Lung (tissue), 12 donors: ENCODE measurements around the gene POLQ. TPM values are rescaled to one million over a fixed set of nuclear protein-coding genes. Genes with fewer than 3 reads are reported as not detected.

Experiments
- ATAC-seq: fragments of 200-7000 bp; cut with Tn5 transposase; one replicate; pipeline ENCODE4 v1.9.1; 2020; ENCODE audit warnings: moderate number of reproducible peaks; ENCODE audit not compliant: insufficient read depth, low FRiP score
- DNase-seq, 3 donors: peaks; one replicate each; pipeline ENCODE4 v3.0.0-alpha.2; 2013 to 2017
- H3K27ac ChIP-seq, 2 donors: one replicate each; pipeline ENCODE4 v1.5.1; 2013; ENCODE audit warnings: mild to moderate bottlenecking in 2 of 2, moderate library complexity in 2 of 2, control low read depth in 1 of 2, inconsistent platforms in 1 of 2, low read depth in 1 of 2, low read length in 1 of 2
- H3K27me3 ChIP-seq, 3 donors: one replicate each; pipeline ENCODE4 v1.5.1; 2013; ENCODE audit warnings: low read length in 2 of 3; ENCODE audit not compliant: control insufficient read depth in 3 of 3, insufficient read depth in 3 of 3
- H3K36me3 ChIP-seq, 4 donors: one replicate each; pipeline ENCODE4 v1.5.1; 2013; ENCODE audit warnings: low read length in 4 of 4, mild to moderate bottlenecking in 1 of 4, moderate library complexity in 1 of 4; ENCODE audit not compliant: control insufficient read depth in 4 of 4, insufficient read depth in 4 of 4
- H3K4me1 ChIP-seq, 5 donors: one replicate each; pipeline ENCODE4 v1.5.1; 2013; ENCODE audit warnings: low read length in 5 of 5, mild to moderate bottlenecking in 2 of 5, moderate library complexity in 1 of 5; ENCODE audit not compliant: control insufficient read depth in 5 of 5, insufficient read depth in 5 of 5
- H3K4me3 ChIP-seq: one replicate; pipeline ENCODE4 v1.5.1; 2013; ENCODE audit warnings: mild to moderate bottlenecking, control low read depth, moderate library complexity
- H3K9ac ChIP-seq, 2 donors: one replicate each; pipeline ENCODE4 v1.5.1; 2013; ENCODE audit warnings: low read length in 2 of 2, control low read depth in 1 of 2; ENCODE audit not compliant: insufficient read depth in 1 of 2
- H3K9me3 ChIP-seq, 4 donors: one replicate each; pipeline ENCODE4 v1.5.1; 2013; ENCODE audit warnings: low read length in 3 of 4, mild to moderate bottlenecking in 1 of 4, moderate library complexity in 1 of 4; ENCODE audit not compliant: control insufficient read depth in 4 of 4, insufficient read depth in 3 of 4
- WGBS, 2 donors: extraction: QIAGEN DNeasy Blood & Tissue Kit; methylation state at CpG; one replicate each; pipeline ENCODE4 v1.1.7; 2013; 5-methylcytosine and 5-hydroxymethylcytosine counted together
- polyA plus RNA-seq, 2 donors: library from polyadenylated mRNA; stranded (reverse); fragments of 200-250 nt; gene quantifications; one replicate each; pipeline ENCODE4 v1.2.1, GENCODE V29; 2013
- total RNA-seq, 2 donors: library from RNA; depleted of rRNA in 1 of 2; stranded (reverse); fragments of >200 nt in 1 of 2; gene quantifications; one replicate each; pipeline ENCODE4 v1.2.1, GENCODE V29; 2014 to 2021
- TF ChIP-seq, protein P1 (sequence below): IDR thresholded peaks from 2 replicates; pipeline ENCODE4 v1.5.1; 2012; ENCODE audit warnings: mild to moderate bottlenecking; ENCODE audit errors: control extremely low read depth, extremely low read depth
- donor health status: control.
- donor health status: control.
- donor health status: Bipolar disorder and iron deficiency.
- donor health status: healthy.
- donor health status: DM: yes; HTN: yes; CAD: no.

Gene POLQ
- total and polyA plus RNA-seq, 4 donors, result 0.16 to 2.1 (median 0.51) TPM

GRCh38 chr3:121508389-121508788, 37.4 kb downstream of the POLQ start:
- no peak overlapping the region for H3K9ac ChIP-seq
- no peaks in the 10 kb centered on the region for H3K9me3 ChIP-seq
- H3K4me1 ChIP-seq, result no peaks in the 10 kb centered on the region
- 95 to 97% methylated on average over 4 of the region's 4 CpGs for WGBS, 2 donors
- H3K36me3 ChIP-seq, result peaks cover 0 to 3% (median 0%) of the 10 kb centered on the region in 4 donors
- H3K27ac ChIP-seq, result no peak overlapping the region
- TF ChIP-seq, protein P1, sequence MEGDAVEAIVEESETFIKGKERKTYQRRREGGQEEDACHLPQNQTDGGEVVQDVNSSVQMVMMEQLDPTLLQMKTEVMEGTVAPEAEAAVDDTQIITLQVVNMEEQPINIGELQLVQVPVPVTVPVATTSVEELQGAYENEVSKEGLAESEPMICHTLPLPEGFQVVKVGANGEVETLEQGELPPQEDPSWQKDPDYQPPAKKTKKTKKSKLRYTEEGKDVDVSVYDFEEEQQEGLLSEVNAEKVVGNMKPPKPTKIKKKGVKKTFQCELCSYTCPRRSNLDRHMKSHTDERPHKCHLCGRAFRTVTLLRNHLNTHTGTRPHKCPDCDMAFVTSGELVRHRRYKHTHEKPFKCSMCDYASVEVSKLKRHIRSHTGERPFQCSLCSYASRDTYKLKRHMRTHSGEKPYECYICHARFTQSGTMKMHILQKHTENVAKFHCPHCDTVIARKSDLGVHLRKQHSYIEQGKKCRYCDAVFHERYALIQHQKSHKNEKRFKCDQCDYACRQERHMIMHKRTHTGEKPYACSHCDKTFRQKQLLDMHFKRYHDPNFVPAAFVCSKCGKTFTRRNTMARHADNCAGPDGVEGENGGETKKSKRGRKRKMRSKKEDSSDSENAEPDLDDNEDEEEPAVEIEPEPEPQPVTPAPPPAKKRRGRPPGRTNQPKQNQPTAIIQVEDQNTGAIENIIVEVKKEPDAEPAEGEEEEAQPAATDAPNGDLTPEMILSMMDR, result no peak
- no peak for DNase-seq
- H3K27me3 ChIP-seq, result no peaks in the 10 kb centered on the region
- H3K4me3 ChIP-seq, result no peak overlapping the region
- no peak for ATAC-seq

DNA sequence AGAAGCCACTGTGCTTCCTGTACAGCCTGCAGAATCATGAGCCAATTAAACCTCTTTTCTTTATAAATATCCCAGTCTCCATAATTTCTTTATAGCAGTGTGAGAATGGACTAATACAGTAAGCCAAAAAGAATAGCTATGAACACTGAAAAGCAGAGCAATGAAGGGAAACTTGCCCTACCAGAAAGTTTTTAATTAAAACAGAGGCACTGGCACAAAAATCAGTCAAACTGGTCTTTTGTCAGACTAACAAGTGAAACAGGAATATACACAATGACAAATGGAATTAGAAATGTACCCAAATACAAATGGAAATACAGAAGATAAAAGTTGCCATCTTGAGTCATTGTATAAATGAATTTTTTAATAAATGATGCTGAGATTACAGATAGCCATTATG, 40.5 kb downstream of the POLQ start:
- Histone ChIP-seq H3K27me3 (no peaks in the 10 kb centered on the region), H3K4me1 (no peaks in the 10 kb centered on the region), H3K36me3 (peaks cover 0 to 3% (median 0%) of the 10 kb centered on the region in 4 donors), H3K9me3 (no peaks in the 10 kb centered on the region), H3K4me3 (no peak overlapping the region), H3K9ac (no peak overlapping the region), H3K27ac (no peak overlapping the region)
- DNase-seq, result no peak
- no peak for ATAC-seq
- TF ChIP-seq, protein P1, result no peak

- no peak overlapping the region for H3K27ac ChIP-seq
- no peak overlapping the region for H3K4me3 ChIP-seq
- H3K4me1 ChIP-seq, result no peaks in the 10 kb centered on the region
- no peaks in the 10 kb centered on the region for H3K9me3 ChIP-seq
- DNase-seq (no peak), ATAC-seq (no peak)
- TF ChIP-seq, protein P1, result no peak
- no peaks in the 10 kb centered on the region for H3K27me3 ChIP-seq
- no peak overlapping the region for H3K9ac ChIP-seq
- peaks cover 0 to 3% (median 0%) of the 10 kb centered on the region in 4 donors for H3K36me3 ChIP-seq
- WGBS, 2 donors, result 96 to 97% methylated on average over 2 of the region's 2 CpGs
Observed at GRCh38 chr3:121504618-121505017, 41.2 kb downstream of the POLQ start.

GRCh38 chr3:121496786-121497185, 49.0 kb downstream of the POLQ start:
- WGBS, 2 donors, result 94 to 95% methylated on average over 4 of the region's 4 CpGs
- no peak for DNase-seq
- TF ChIP-seq, protein P1, result no peak
- Histone ChIP-seq H3K4me1 (no peaks in the 10 kb centered on the region), H3K9ac (no peak overlapping the region), H3K36me3 (no peaks in the 10 kb centered on the region), H3K9me3 (peaks cover 0 to 3% (median 0%) of the 10 kb centered on the region in 4 donors), H3K27me3 (no peaks in the 10 kb centered on the region), H3K27ac (no peak overlapping the region), H3K4me3 (no peak overlapping the region)
- ATAC-seq, result no peak
